LNCAP (cell line): Measurements from ENCODE around the gene COQ8A.

Source experiments
- CTCF ChIP-seq: fragments of 450-650 bp; IDR thresholded peaks from 2 replicates; pipeline ENCODE4 v1.5.1; 2017; ENCODE audit warnings: mild to moderate bottlenecking

COQ8A gene

GRCh38 chr1:226964068-226964425, 24.0 kb downstream of the COQ8A start:
- no peak for TF ChIP-seq CTCF

- no peak for TF ChIP-seq CTCF
Measured at GRCh38 chr1:226964611-226965486, 24.8 kb downstream of the COQ8A start.

GRCh38 chr1:226965581-226966440, 25.7 kb downstream of the COQ8A start:
- TF ChIP-seq CTCF, result no peak

- no peak for TF ChIP-seq CTCF
Measured at GRCh38 chr1:226966683-226967082, 26.6 kb downstream of the COQ8A start.

GRCh38 chr1:226967665-226968064, 27.6 kb downstream of the COQ8A start:
- no peak for TF ChIP-seq CTCF

GRCh38 chr1:226971765-226972164, 31.7 kb downstream of the COQ8A start:
- no peak for TF ChIP-seq CTCF

GRCh38 chr1:226972931-226973330, 32.8 kb downstream of the COQ8A start:
- no peak for TF ChIP-seq CTCF
